WTC11 (cell line): ENCODE data around the gene DPF1. TPM values are rescaled to one million over a fixed set of nuclear protein-coding genes. Genes with fewer than 3 reads are reported as not detected.

Experiments used
- ATAC-seq: fragments of 200-7000 bp; cut with Tn5 transposase; 2 replicates; pipeline ENCODE4 v1.10.0; 2021; ENCODE audit warnings: mild to moderate bottlenecking, moderate library complexity
- CTCF ChIA-PET: fragments of 300-600 bp; sonication (Branson Sonifier 250); formaldehyde crosslinking; loops from one replicate; lab custom pipeline; 2021; ENCODE audit warnings: antibody characterized with exemption; lab: Charles Lee
- POLR2A ChIA-PET: fragments of 350-600 bp; sonication (Branson Sonifier 250); formaldehyde crosslinking; loops from one replicate; lab custom pipeline; 2021; ENCODE audit warnings: antibody characterized with exemption; lab: Charles Lee
- DNase-seq: peaks from one replicate; pipeline ENCODE4 v3.0.0; 2021; ENCODE audit warnings: low spot score
- H3K27ac Mint-ChIP-seq: 2 replicates; pipeline ENCODE4 v1.8.0; 2021; ENCODE audit warnings: mixed read lengths
- H3K27me3 Mint-ChIP-seq: 2 replicates; pipeline ENCODE4 v1.8.0; 2021; ENCODE audit warnings: low read depth, mild to moderate bottlenecking, moderate library complexity, mixed read lengths
- H3K36me3 Mint-ChIP-seq: 2 replicates; pipeline ENCODE4 v1.8.0; 2021; ENCODE audit warnings: mixed read lengths
- H3K4me1 Mint-ChIP-seq: 2 replicates; pipeline ENCODE4 v1.8.0; 2022; ENCODE audit warnings: mixed read lengths
- H3K4me3 Mint-ChIP-seq: 2 replicates; pipeline ENCODE4 v1.8.0; 2021; ENCODE audit warnings: mild to moderate bottlenecking, moderate library complexity, mixed read lengths
- H3K9me3 Mint-ChIP-seq: 2 replicates; pipeline ENCODE4 v1.8.0; 2021; ENCODE audit warnings: mixed read lengths
- CBFB ChIP-seq: sonication (generic); formaldehyde crosslinking; IDR thresholded peaks from 2 replicates; pipeline ENCODE4 v1.8.1; 2022; ENCODE audit warnings: mild to moderate bottlenecking, low read depth, missing genetic modification reagents
- CREB1 ChIP-seq: sonication (generic); formaldehyde crosslinking; IDR thresholded peaks from 2 replicates; pipeline ENCODE4 v1.8.0; 2023; ENCODE audit warnings: mild to moderate bottlenecking, missing genetic modification reagents
- E2F5 ChIP-seq: sonication (generic); formaldehyde crosslinking; IDR thresholded peaks from 2 replicates; pipeline ENCODE4 v1.8.1; 2022; ENCODE audit warnings: mild to moderate bottlenecking, moderate library complexity, missing genetic modification reagents
- ESRRA ChIP-seq: sonication (generic); formaldehyde crosslinking; IDR thresholded peaks from 2 replicates; pipeline ENCODE4 v1.8.1; 2022; ENCODE audit warnings: mild to moderate bottlenecking, missing genetic modification reagents, borderline replicate concordance
- FOXJ3 ChIP-seq: sonication (generic); formaldehyde crosslinking; IDR thresholded peaks from 2 replicates; pipeline ENCODE4 v1.9.0; 2021; ENCODE audit warnings: missing genetic modification reagents, mild to moderate bottlenecking, borderline replicate concordance
- FOXP1 ChIP-seq: sonication (generic); formaldehyde crosslinking; IDR thresholded peaks from 2 replicates; pipeline ENCODE4 v1.8.0; 2022; ENCODE audit warnings: missing genetic modification reagents, mild to moderate bottlenecking, moderate library complexity, borderline replicate concordance
- GABPB1 ChIP-seq: sonication (generic); formaldehyde crosslinking; IDR thresholded peaks from 2 replicates; pipeline ENCODE4 v1.8.1; 2023; ENCODE audit warnings: mild to moderate bottlenecking, missing genetic modification reagents
- GRHL2 ChIP-seq: fragments of 250-450 bp; sonication (Bioruptor Pico); IDR thresholded peaks from 2 replicates; pipeline ENCODE4 v1.8.0; 2022; ENCODE audit warnings: mild to moderate bottlenecking, moderate library complexity; ENCODE audit not compliant: insufficient replicate concordance, severe bottlenecking
- GTF2I ChIP-seq: fragments of 250-450 bp; sonication (Bioruptor Pico); conservative IDR thresholded peaks from 2 replicates; pipeline ENCODE4 v1.4.0; 2021; ENCODE audit warnings: mild to moderate bottlenecking
- IRF2 ChIP-seq: sonication (generic); formaldehyde crosslinking; IDR thresholded peaks from 2 replicates; pipeline ENCODE4 v1.8.0; 2022; ENCODE audit warnings: low read depth, missing genetic modification reagents, borderline replicate concordance
- MAX ChIP-seq: sonication (generic); formaldehyde crosslinking; IDR thresholded peaks from 2 replicates; pipeline ENCODE4 v1.8.0; 2022; ENCODE audit warnings: mild to moderate bottlenecking, missing genetic modification reagents
- MYBL2 ChIP-seq: sonication (generic); formaldehyde crosslinking; IDR thresholded peaks from 2 replicates; pipeline ENCODE4 v1.8.1; 2023; ENCODE audit warnings: mild to moderate bottlenecking, moderate library complexity, missing genetic modification reagents
- NFATC4 ChIP-seq: fragments of 250-450 bp; sonication (Bioruptor Pico); IDR thresholded peaks from 2 replicates; pipeline ENCODE4 v1.9.0; 2021; ENCODE audit warnings: mild to moderate bottlenecking
- NFYB ChIP-seq: sonication (generic); formaldehyde crosslinking; conservative IDR thresholded peaks from 2 replicates; pipeline ENCODE4 v1.8.0; 2022; ENCODE audit warnings: low read depth, missing genetic modification reagents
- SMAD3 ChIP-seq: sonication (generic); formaldehyde crosslinking; IDR thresholded peaks from 2 replicates; pipeline ENCODE4 v1.8.0; 2022; ENCODE audit warnings: missing genetic modification reagents, mild to moderate bottlenecking, borderline replicate concordance
- STAT6 ChIP-seq: sonication (generic); formaldehyde crosslinking; conservative IDR thresholded peaks from 2 replicates; pipeline ENCODE4 v1.8.1; 2023; ENCODE audit warnings: mild to moderate bottlenecking, low read depth, missing genetic modification reagents, moderate library complexity
- TEAD1 ChIP-seq: sonication (generic); formaldehyde crosslinking; IDR thresholded peaks from 2 replicates; pipeline ENCODE4 v1.8.0; 2022; ENCODE audit warnings: mild to moderate bottlenecking, missing genetic modification reagents
- USF1 ChIP-seq: sonication (generic); formaldehyde crosslinking; IDR thresholded peaks from 2 replicates; pipeline ENCODE4 v1.8.0; 2022; ENCODE audit warnings: mild to moderate bottlenecking, missing genetic modification reagents
- ZNF232 ChIP-seq: sonication (generic); formaldehyde crosslinking; IDR thresholded peaks from 2 replicates; pipeline ENCODE4 v1.8.0; 2022; ENCODE audit warnings: mild to moderate bottlenecking, missing genetic modification reagents
- ZNF263 ChIP-seq: sonication (generic); formaldehyde crosslinking; IDR thresholded peaks from 2 replicates; pipeline ENCODE4 v1.8.1; 2022; ENCODE audit warnings: low read depth, mild to moderate bottlenecking, moderate library complexity, missing genetic modification reagents
- ZNF281 ChIP-seq: sonication (generic); formaldehyde crosslinking; IDR thresholded peaks from 2 replicates; pipeline ENCODE4 v1.8.0; 2023; ENCODE audit warnings: mild to moderate bottlenecking, missing genetic modification reagents
- ZNF512 ChIP-seq: sonication (generic); formaldehyde crosslinking; IDR thresholded peaks from 2 replicates; pipeline ENCODE4 v1.8.1; 2022; ENCODE audit warnings: missing genetic modification reagents, borderline replicate concordance
- ZNF671 ChIP-seq: fragments of 250-450 bp; sonication (Bioruptor Pico); IDR thresholded peaks from 2 replicates; pipeline ENCODE4 v1.8.0; 2021; ENCODE audit warnings: mild to moderate bottlenecking
- total RNA-seq: library from RNA; stranded (reverse); gene quantifications from 3 replicates; pipeline ENCODE4 v1.2.3, GENCODE V29; 2021

Gene DPF1
- total RNA-seq, 1 experiment from 2014 or later = 6.8 TPM

- TF ChIP-seq ESRRA (CRISPR knock-in tag) (no peak), IRF2 (CRISPR knock-in tag) (no peak), ZNF512 (no peak), ZNF263 (CRISPR knock-in tag) (no peak), ZNF281 (CRISPR knock-in tag) (peak; percentile 59; the same call in 1 of the 2 replicates), GRHL2 (no peak), MYBL2 (CRISPR knock-in tag) (0 out of 2 replicates have a peak, but pooled peaks have one; percentile 15), GTF2I (CRISPR knock-in tag) (no peak), TEAD1 (CRISPR knock-in tag) (no peak), GABPB1 (CRISPR knock-in tag) (no peak), E2F5 (CRISPR knock-in tag) (peak; percentile 70), FOXJ3 (CRISPR knock-in tag) (no peak), STAT6 (CRISPR knock-in tag) (no peak), FOXP1 (CRISPR knock-in tag) (peak; percentile 61; the same call in 1 of the 2 replicates), CBFB (CRISPR knock-in tag) (no peak), ZNF671 (CRISPR knock-in tag) (no peak)
Observed at GRCh38 chr19:38210458-38210987, 13.5 kb downstream of the DPF1 start (continued).

- Mint-ChIP-seq H3K36me3 (no peaks in the 10 kb centered on the region), H3K4me3 (peak overlapping the region; percentile 70), H3K9me3 (no peaks in the 10 kb centered on the region), H3K4me1 (peaks cover 32% of the 10 kb centered on the region), H3K27me3 (peaks cover 17% of the 10 kb centered on the region), H3K27ac (no peak overlapping the region)
- CTCF ChIA-PET = interaction anchor here (1.1 to 8.8 kb wide), 4 partner anchors 15 to 308 kb away, joined by 3 to 88 read pairs (median 10); no protein-coding TSS in a partner anchor
- DNase-seq (peak; percentile 65), ATAC-seq (peak; percentile 26)
- TF ChIP-seq IRF2 (CRISPR knock-in tag) (no peak), USF1 (CRISPR knock-in tag) (0 out of 2 replicates have a peak, but pooled peaks have one; percentile 26), ZNF232 (CRISPR knock-in tag) (0 out of 2 replicates have a peak, but pooled peaks have one; percentile 45), MAX (CRISPR knock-in tag) (peak; percentile 59; the same call in 1 of the 2 replicates), ZNF263 (CRISPR knock-in tag) (peak; percentile 89; the same call in 1 of the 2 replicates), CREB1 (CRISPR knock-in tag) (no peak), E2F5 (CRISPR knock-in tag) (peak; percentile 49; the same call in 1 of the 2 replicates), SMAD3 (CRISPR knock-in tag) (no peak), GRHL2 (no peak), NFYB (CRISPR knock-in tag) (no peak), NFATC4 (CRISPR knock-in tag) (0 out of 2 replicates have a peak, but pooled peaks have one; percentile 40)
- POLR2A ChIA-PET = interaction anchor here (0.7 to 1.5 kb wide), 4 partner anchors 26 to 303 kb away, joined by 3 to 7 read pairs (median 4); partner anchors contain the start of genes SIPA1L3 and WDR87
Observed at GRCh38 chr19:38209671-38210457, 14.2 kb downstream of the DPF1 start.
